Testis (tissue), 3 donors: ENCODE results near the gene RPL29. TPM values are rescaled to one million over a fixed set of nuclear protein-coding genes. Genes with fewer than 3 reads are reported as not detected.
A peak's percentile ranks its signal among the peaks of the same experiment; 100 is the strongest.

ENCODE experiments used
- DNase-seq: peaks from one replicate; pipeline ENCODE4 v3.0.0-alpha.2; 2019
- H3K27ac ChIP-seq, 2 donors: fragments of 200-600 bp; sonication (generic); one replicate each; pipeline ENCODE4 v1.5.1; 2019
- H3K27me3 ChIP-seq: fragments of 200-600 bp; sonication (generic); one replicate; pipeline ENCODE4 v1.5.1; 2019
- H3K36me3 ChIP-seq: fragments of 200-600 bp; sonication (generic); one replicate; pipeline ENCODE4 v1.5.1; 2017; ENCODE audit warnings: low read depth; ENCODE audit errors: missing control alignments
- H3K4me1 ChIP-seq: fragments of 200-600 bp; sonication (generic); one replicate; pipeline ENCODE4 v1.5.1; 2019
- H3K4me3 ChIP-seq, 2 donors: fragments of 200-600 bp; sonication (generic); one replicate each; pipeline ENCODE4 v1.5.1; 2017 to 2019
- H3K9me3 ChIP-seq: fragments of 200-600 bp; sonication (generic); one replicate; pipeline ENCODE4 v1.5.1; 2017
- CTCF ChIP-seq, 3 experiments: fragments of 450-650 bp in 2 of 3; fragments of 200-600 bp in 1 of 3; sonication (generic) in 1 of 3; IDR thresholded peaks; one replicate each; pipeline ENCODE4 v1.5.1; 2016 to 2019; ENCODE audit warnings: antibody characterized with exemption in 3 of 3, mild to moderate bottlenecking in 2 of 3, moderate library complexity in 1 of 3
- POLR2A ChIP-seq: fragments of 450-650 bp; IDR thresholded peaks from one replicate; pipeline ENCODE4 v1.6.1; 2017; ENCODE audit warnings: antibody characterized with exemption, mild to moderate bottlenecking, moderate library complexity
- WGBS, 2 donors: methylation state at CpG; one replicate each; pipeline ENCODE4 v1.1.5; 2018; 5-methylcytosine and 5-hydroxymethylcytosine counted together
- intact Hi-C: fragments of 100-400 bp; cut with DNase I; formaldehyde crosslinking; loops from one replicate; pipeline ENCODE4 v1.15.1; 2023; ENCODE audit warnings: low total_unique reads
- polyA plus RNA-seq: library from polyadenylated mRNA; stranded (reverse); fragments of 350-450 nt; fragmentation: Illumina TruSeq; extraction: RNeasy Lipid Tissue Mini Kit (QIAGEN cat#74804); gene quantifications from one replicate; pipeline ENCODE4 v1.2.3, GENCODE V29; 2014; ENCODE audit warnings: low read depth, low replicate concordance; ENCODE audit not compliant: insufficient read depth
- total RNA-seq, 2 donors: library from RNA; depleted of rRNA; stranded (reverse); fragments of >200 nt; gene quantifications; one replicate each; pipeline ENCODE4 v1.2.3, GENCODE V29; 2016

The RPL29 gene
- total and polyA plus RNA-seq, 3 donors from 2014 or later: 491 to 999 (median 965) TPM

GRCh38 chr3:52041118-52041731, 45.5 kb upstream of the RPL29 start:
- peaks cover 15% of the 10 kb centered on the region for H3K4me1 ChIP-seq
- H3K36me3 ChIP-seq: no peaks in the 10 kb centered on the region
- TF ChIP-seq CTCF (IDR thresholded peaks at IDR 0.05) (peak in 1 of 3 experiments; percentile 17), POLR2A (no peak)
- intact Hi-C loops: no loop called here
- H3K27ac ChIP-seq: no peak overlapping the region
- H3K27me3 ChIP-seq: no peaks in the 10 kb centered on the region
- H3K9me3 ChIP-seq: no peaks in the 10 kb centered on the region
- DNase-seq: peak; percentile 49
- H3K4me3 ChIP-seq: no peak overlapping the region
- WGBS, 2 donors: 74 to 78% methylated on average over 6 to 10 of the region's 10 CpGs

GRCh38 chr3:52040600-52040999, 44.9 kb upstream of the RPL29 start:
- peaks cover 15% of the 10 kb centered on the region for H3K4me1 ChIP-seq
- WGBS, 2 donors: 83 to 84% methylated on average over 8 of the region's 8 CpGs
- no peaks in the 10 kb centered on the region for H3K9me3 ChIP-seq
- intact Hi-C loops: no loop called here
- no peaks in the 10 kb centered on the region for H3K36me3 ChIP-seq
- no peak for DNase-seq
- TF ChIP-seq CTCF (IDR thresholded peaks at IDR 0.05) (no peak), POLR2A (no peak)
- H3K4me3 ChIP-seq: no peak overlapping the region
- H3K27me3 ChIP-seq: no peaks in the 10 kb centered on the region
- no peak overlapping the region for H3K27ac ChIP-seq

GRCh38 chr3:52039846-52040245, 44.2 kb upstream of the RPL29 start:
- H3K36me3 ChIP-seq: no peaks in the 10 kb centered on the region
- H3K4me3 ChIP-seq: no peak overlapping the region
- no peaks in the 10 kb centered on the region for H3K27me3 ChIP-seq
- TF ChIP-seq POLR2A (no peak), CTCF (IDR thresholded peaks at IDR 0.05) (no peak)
- peak; percentile 96 for DNase-seq
- peaks cover 15% of the 10 kb centered on the region for H3K4me1 ChIP-seq
- H3K27ac ChIP-seq: no peak overlapping the region
- 51 to 72% methylated on average over 15 to 17 of the region's 17 CpGs for WGBS, 2 donors
- no peaks in the 10 kb centered on the region for H3K9me3 ChIP-seq
- intact Hi-C loops: no loop called here

- H3K4me1 ChIP-seq: peaks cover 15% of the 10 kb centered on the region
- DNase-seq: no peak
Measured at GRCh38 chr3:52039426-52039825, 43.7 kb upstream of the RPL29 start.

More at GRCh38 chr3:52039426-52039825, 43.7 kb upstream of the RPL29 start:
- Histone ChIP-seq H3K27ac (no peak overlapping the region), H3K4me3 (no peak overlapping the region), H3K9me3 (no peaks in the 10 kb centered on the region), H3K27me3 (no peaks in the 10 kb centered on the region), H3K36me3 (no peaks in the 10 kb centered on the region)
- intact Hi-C loops: no loop called here
- TF ChIP-seq CTCF (IDR thresholded peaks at IDR 0.05) (no peak), POLR2A (no peak)
- 89 to 94% methylated on average over 4 of the region's 4 CpGs for WGBS, 2 donors
